DOHH2 (cell line): ENCODE results near the gene SPEM2.

Source experiments
- H3F3A ChIP-seq: fragments of 200-600 bp; sonication (generic), shearing (Covaris generic); 2 replicates; pipeline ENCODE4 v1.6.0; 2016; ENCODE audit warnings: antibody characterized with exemption, mild to moderate bottlenecking; ENCODE audit not compliant: control insufficient read depth, insufficient read depth
- H3K27ac ChIP-seq: fragments of 200-600 bp; sonication (generic); 2 replicates; pipeline ENCODE4 v1.5.1; 2014; ENCODE audit warnings: low read depth, mild to moderate bottlenecking, low read length, moderate library complexity
- H3K27me3 ChIP-seq: fragments of 200-600 bp; sonication (generic); 2 replicates; pipeline ENCODE4 v1.6.1; 2014; ENCODE audit warnings: mild to moderate bottlenecking, low read length, mixed read lengths; ENCODE audit not compliant: control insufficient read depth
- H3K36me3 ChIP-seq: fragments of 200-600 bp; sonication (generic); 2 replicates; pipeline ENCODE4 v1.6.1; 2014; ENCODE audit warnings: mild to moderate bottlenecking, low read length, moderate library complexity, mixed read lengths; ENCODE audit not compliant: control insufficient read depth
- H3K4me1 ChIP-seq: fragments of 200-600 bp; sonication (generic); 2 replicates; pipeline ENCODE4 v1.6.1; 2014; ENCODE audit warnings: mild to moderate bottlenecking, low read length, mixed read lengths; ENCODE audit not compliant: control insufficient read depth
- H3K4me2 ChIP-seq: fragments of 200-600 bp; sonication (generic); 2 replicates; pipeline ENCODE4 v1.6.0; 2014; ENCODE audit warnings: mild to moderate bottlenecking, low read length, moderate library complexity
- H3K4me3 ChIP-seq: fragments of 200-600 bp; sonication (generic); 2 replicates; pipeline ENCODE4 v1.5.1; 2014; ENCODE audit warnings: mild to moderate bottlenecking, low read length, mixed read lengths
- H3K79me2 ChIP-seq: fragments of 200-600 bp; sonication (generic); 2 replicates; pipeline ENCODE4 v1.6.1; 2014; ENCODE audit warnings: mild to moderate bottlenecking, low read length, mixed read lengths; ENCODE audit not compliant: control insufficient read depth
- H3K9me2 ChIP-seq: fragments of 200-600 bp; sonication (generic); replicated peaks from 2 replicates; pipeline ENCODE4 v1.6.1; 2014; ENCODE audit warnings: mild to moderate bottlenecking, low read length, mixed read lengths; ENCODE audit not compliant: control insufficient read depth
- H3K9me3 ChIP-seq: fragments of 200-600 bp; sonication (generic); 2 replicates; pipeline ENCODE4 v1.6.1; 2014; ENCODE audit warnings: antibody characterized with exemption, low read length, mixed read lengths; ENCODE audit not compliant: control insufficient read depth, insufficient read depth
- H4K20me1 ChIP-seq: fragments of 200-600 bp; sonication (generic); 2 replicates; pipeline ENCODE4 v1.6.0; 2014; ENCODE audit warnings: low read depth, mild to moderate bottlenecking, antibody characterized with exemption, low read length, moderate library complexity; ENCODE audit not compliant: control insufficient read depth, insufficient read depth
- CTCF ChIP-seq: fragments of 200-600 bp; sonication (generic); IDR thresholded peaks from one replicate; pipeline ENCODE4 v1.5.1; 2014; ENCODE audit warnings: antibody characterized with exemption, mild to moderate bottlenecking, low read depth, low read length; ENCODE audit not compliant: poor library complexity, severe bottlenecking
- EZH2phosphoT487 ChIP-seq: fragments of 200-600 bp; sonication (generic); IDR thresholded peaks from 2 replicates; pipeline ENCODE4 v1.6.1; 2017; ENCODE audit warnings: borderline replicate concordance, mild to moderate bottlenecking, antibody characterized with exemption, low read length, moderate library complexity, mixed read lengths

The SPEM2 gene

GRCh38 chr17:7389924-7390910 is 35.2 kb upstream of the SPEM2 start:
- Histone ChIP-seq H3K4me3 (no peak overlapping the region), H3K27me3 (no peaks in the 10 kb centered on the region), H4K20me1 (no peaks in the 10 kb centered on the region), H3F3A (peaks cover 4% of the 10 kb centered on the region; the same call in 1 of the 2 replicates), H3K9me2 (no peaks in the 10 kb centered on the region), H3K4me2 (no peak overlapping the region), H3K9me3 (no peaks in the 10 kb centered on the region), H3K27ac (no peak overlapping the region), H3K36me3 (no peaks in the 10 kb centered on the region), H3K79me2 (peaks cover 6% of the 10 kb centered on the region; the same call in 1 of the 2 replicates), H3K4me1 (peaks cover 13% of the 10 kb centered on the region)
- TF ChIP-seq EZH2phosphoT487 (no peak), CTCF (no peak)

- no peaks in the 10 kb centered on the region for H3K27me3 ChIP-seq
- H3K27ac ChIP-seq = no peak overlapping the region
- H3K9me3 ChIP-seq = no peaks in the 10 kb centered on the region
- peaks cover 14% of the 10 kb centered on the region for H3K4me1 ChIP-seq
- H3K4me3 ChIP-seq = no peak overlapping the region
- no peaks in the 10 kb centered on the region for H3K9me2 ChIP-seq
- peaks cover 6% of the 10 kb centered on the region; the same call in 1 of the 2 replicates for H3K79me2 ChIP-seq
- H3K36me3 ChIP-seq = no peaks in the 10 kb centered on the region
- peaks cover 4% of the 10 kb centered on the region; the same call in 1 of the 2 replicates for H3F3A ChIP-seq
- no peaks in the 10 kb centered on the region for H4K20me1 ChIP-seq
- TF ChIP-seq EZH2phosphoT487 (no peak), CTCF (no peak)
- no peak overlapping the region for H3K4me2 ChIP-seq
Observed at GRCh38 chr17:7391307-7391706, 34.1 kb upstream of the SPEM2 start.

GRCh38 chr17:7392696-7393612 is 32.5 kb upstream of the SPEM2 start:
- H3K4me1 ChIP-seq = peaks cover 14% of the 10 kb centered on the region
- peak overlapping the region; percentile 90 for H3K4me2 ChIP-seq
- H3F3A ChIP-seq = peaks cover 4% of the 10 kb centered on the region; the same call in 1 of the 2 replicates
- H3K27me3 ChIP-seq = no peaks in the 10 kb centered on the region
- H3K4me3 ChIP-seq = peak overlapping the region; percentile 83
- H3K79me2 ChIP-seq = peaks cover 6% of the 10 kb centered on the region; the same call in 1 of the 2 replicates
- H3K36me3 ChIP-seq = no peaks in the 10 kb centered on the region
- TF ChIP-seq EZH2phosphoT487 (no peak), CTCF (no peak)
- H3K27ac ChIP-seq = no peak overlapping the region
- H3K9me3 ChIP-seq = no peaks in the 10 kb centered on the region
- H4K20me1 ChIP-seq = no peaks in the 10 kb centered on the region
- no peaks in the 10 kb centered on the region for H3K9me2 ChIP-seq
